ENCODE results near the gene BMAL1.

Gene BMAL1

DNA sequence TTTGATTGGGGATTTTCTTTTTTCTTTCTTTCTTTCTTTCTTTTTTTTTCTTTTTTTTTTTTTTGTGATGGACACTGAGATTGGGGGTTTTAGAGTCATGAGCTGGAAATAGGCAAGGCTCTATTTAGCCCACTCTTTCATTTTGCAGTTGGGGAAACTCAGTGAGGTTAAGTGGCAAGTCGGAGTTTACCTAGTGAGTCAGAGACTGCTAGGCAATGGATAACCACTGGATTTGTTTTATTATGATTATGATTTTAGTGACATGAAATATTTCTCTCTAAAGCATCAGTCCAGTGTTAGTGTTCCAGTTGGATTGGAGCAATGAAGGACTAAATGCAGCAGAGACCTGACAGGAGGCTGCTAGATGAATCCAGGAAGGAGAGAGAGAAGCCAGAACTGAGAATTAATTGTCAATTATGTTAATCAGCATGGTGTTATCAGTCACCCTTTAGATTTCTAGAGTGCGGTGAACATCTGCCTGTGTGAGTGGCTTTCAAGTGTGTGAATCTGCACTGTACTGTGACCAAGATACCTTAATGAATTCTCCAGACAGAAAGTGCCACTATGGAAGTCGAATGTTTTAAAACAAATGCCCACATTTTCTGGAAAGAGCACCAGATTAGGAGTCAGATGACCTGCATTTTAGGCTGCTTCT, 10.9 kb downstream of the BMAL1 start:
- Mint-ChIP-seq H3K9me3 (no peaks in the 10 kb centered on the region), H3K4me3 (no peak overlapping the region), H3K27ac (no peak overlapping the region), H3K36me3 (ENCODE audit: low read depth) (no peaks in the 10 kb centered on the region), H3K27me3 (ENCODE audit: low read depth, poor library complexity) (peaks cover 13% of the 10 kb centered on the region), H3K4me1 (peaks cover 11% of the 10 kb centered on the region)
- TF ChIP-seq CTCF (IDR thresholded peaks at IDR 0.05), result no peak
- DNase-seq, result no peak

- Mint-ChIP-seq H3K4me3 (no peak overlapping the region), H3K36me3 (ENCODE audit: low read depth) (no peaks in the 10 kb centered on the region), H3K27ac (no peak overlapping the region), H3K4me1 (peaks cover 6% of the 10 kb centered on the region), H3K9me3 (no peaks in the 10 kb centered on the region), H3K27me3 (ENCODE audit: low read depth, poor library complexity) (peaks cover 13% of the 10 kb centered on the region)
- TF ChIP-seq CTCF (IDR thresholded peaks at IDR 0.05), result no peak
- peak; percentile 50 for DNase-seq
Measured at GRCh38 chr11:13289081-13289480, 11.5 kb downstream of the BMAL1 start.

DNA sequence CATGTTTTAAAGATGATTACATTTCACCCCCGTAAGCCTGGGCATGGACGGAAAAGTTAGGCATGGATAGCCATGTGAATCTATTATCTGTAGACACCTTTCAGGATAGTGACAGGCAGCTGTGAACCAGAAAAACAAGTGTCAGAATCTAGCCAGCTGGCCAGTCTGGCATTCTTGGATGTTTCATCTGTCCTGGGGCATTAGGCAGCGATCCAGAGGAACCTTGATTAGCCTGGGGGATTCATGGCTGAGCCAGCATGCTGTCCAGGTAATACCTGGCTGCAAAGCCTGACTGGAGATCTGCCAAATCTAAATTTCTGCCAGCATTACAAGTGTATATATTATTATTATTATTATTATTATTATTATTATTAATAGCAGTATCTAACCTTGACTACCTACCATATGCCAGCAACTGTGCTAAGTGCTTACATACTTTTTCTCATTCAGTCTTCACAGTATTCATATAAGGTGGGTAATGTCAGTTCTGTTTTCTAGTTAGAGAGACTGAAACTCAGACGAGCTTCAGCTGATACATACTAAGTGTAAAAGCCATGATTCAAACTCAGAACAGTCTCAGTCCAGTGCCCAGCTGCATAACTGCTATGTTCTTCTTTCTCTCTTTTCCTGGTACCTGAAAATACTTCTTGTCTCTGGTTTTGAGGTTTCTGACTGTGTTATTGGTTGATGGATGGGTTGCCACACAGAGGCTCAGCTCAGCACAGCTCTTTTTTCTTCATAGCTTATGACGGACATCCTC, 12.8 kb downstream of the BMAL1 start:
- no peak overlapping the region for H3K4me3 Mint-ChIP-seq

DNA sequence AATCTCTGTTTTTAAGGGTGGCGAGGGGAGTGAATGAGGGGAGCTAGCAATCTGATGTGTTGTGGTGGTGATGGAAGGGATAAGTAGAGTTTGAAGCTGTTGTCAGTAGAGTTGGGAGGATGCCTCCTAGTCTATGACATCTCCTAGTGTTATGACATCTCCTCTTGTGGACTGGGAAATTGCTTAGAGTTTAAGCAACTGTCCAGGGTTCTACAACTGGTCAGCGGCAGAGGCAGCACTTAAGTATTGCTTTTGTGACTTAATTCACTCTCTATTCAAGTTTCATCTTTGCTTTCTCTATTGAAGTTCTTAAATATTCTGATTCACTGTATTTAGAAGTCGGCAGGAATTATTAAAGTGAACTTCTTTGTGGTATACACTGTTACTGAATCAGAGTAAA, 13.8 kb downstream of the BMAL1 start:
- H3K4me3 Mint-ChIP-seq, result no peak overlapping the region
- H3K27me3 Mint-ChIP-seq (ENCODE audit: low read depth, poor library complexity), result peaks cover 16% of the 10 kb centered on the region
- no peak for TF ChIP-seq CTCF (IDR thresholded peaks at IDR 0.05)
- no peaks in the 10 kb centered on the region for H3K9me3 Mint-ChIP-seq
- no peaks in the 10 kb centered on the region for H3K36me3 Mint-ChIP-seq (ENCODE audit: low read depth)
- no peak overlapping the region for H3K27ac Mint-ChIP-seq
- no peaks in the 10 kb centered on the region for H3K4me1 Mint-ChIP-seq
- no peak for DNase-seq

More for the DNA sequence above, 12.8 kb downstream of the BMAL1 start:
- no peaks in the 10 kb centered on the region for H3K9me3 Mint-ChIP-seq
- no peak for DNase-seq
- no peak for TF ChIP-seq CTCF (IDR thresholded peaks at IDR 0.05)
- no peak overlapping the region for H3K27ac Mint-ChIP-seq
- H3K4me1 Mint-ChIP-seq, result no peaks in the 10 kb centered on the region
- peaks cover 13% of the 10 kb centered on the region for H3K27me3 Mint-ChIP-seq (ENCODE audit: low read depth, poor library complexity)
- H3K36me3 Mint-ChIP-seq (ENCODE audit: low read depth), result no peaks in the 10 kb centered on the region

GRCh38 chr11:13291800-13292199, 14.2 kb downstream of the BMAL1 start:
- no peak for DNase-seq
- no peak overlapping the region for H3K27ac Mint-ChIP-seq

More at GRCh38 chr11:13291800-13292199, 14.2 kb downstream of the BMAL1 start:
- H3K36me3 Mint-ChIP-seq (ENCODE audit: low read depth), result no peaks in the 10 kb centered on the region
- H3K9me3 Mint-ChIP-seq, result no peaks in the 10 kb centered on the region
- H3K4me3 Mint-ChIP-seq, result no peak overlapping the region
- H3K27me3 Mint-ChIP-seq (ENCODE audit: low read depth, poor library complexity), result peaks cover 17% of the 10 kb centered on the region
- H3K4me1 Mint-ChIP-seq, result no peaks in the 10 kb centered on the region
- no peak for TF ChIP-seq CTCF (IDR thresholded peaks at IDR 0.05)
